Germinal center (tissue), 1 donor: Measurements from ENCODE around the gene SPPL2B.
"Not testable (repeated sequence)": the region's sequence is repeated elsewhere in the genome, so short reads cannot be mapped to it uniquely, and the experiment has no call there.

Experiments
- DNase-seq: peaks from one replicate; pipeline ENCODE4 v3.0.0; 2012; ENCODE audit warnings: mixed read lengths, low spot score

SPPL2B gene

DNA sequence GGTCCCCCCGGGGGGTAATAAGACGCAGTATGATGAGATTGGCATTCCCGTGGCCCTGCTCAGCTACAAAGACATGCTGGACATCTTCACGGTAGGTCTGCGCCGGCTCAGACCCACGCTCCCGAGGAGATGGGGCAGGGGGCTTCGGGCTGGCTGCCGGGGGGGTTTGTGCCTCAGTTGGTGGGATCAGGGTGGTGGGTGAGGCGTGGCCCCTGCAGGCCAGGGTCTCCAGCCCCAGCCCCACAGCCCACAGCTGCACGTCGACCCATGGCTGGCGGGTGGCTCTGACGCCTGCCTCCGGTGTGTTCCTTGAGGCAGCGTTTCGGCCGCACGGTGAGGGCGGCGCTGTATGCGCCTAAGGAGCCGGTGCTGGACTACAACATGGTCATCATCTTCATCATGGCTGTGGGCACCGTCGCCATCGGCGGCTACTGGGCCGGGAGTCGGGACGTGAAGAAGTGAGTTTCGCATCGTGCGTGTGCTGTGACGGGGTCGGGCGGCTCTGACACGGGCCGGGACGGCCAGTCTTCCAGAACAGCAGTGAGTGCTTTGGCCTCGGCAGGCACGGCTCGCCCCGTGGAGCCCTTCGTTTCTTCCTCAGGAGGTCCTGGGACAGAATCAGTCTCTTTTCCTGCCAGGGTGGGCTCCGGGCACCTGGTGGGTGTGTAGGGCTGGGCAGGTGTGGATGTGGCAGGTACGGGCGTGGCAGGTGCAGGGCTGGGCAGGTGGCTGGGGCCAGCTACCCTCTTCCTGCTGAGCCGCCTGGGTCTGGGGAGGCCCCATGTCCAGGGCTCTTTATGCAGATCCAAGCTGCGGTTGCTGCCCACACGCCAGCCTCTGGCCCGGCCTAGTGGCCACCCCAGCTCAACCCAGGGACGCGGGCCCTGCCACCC is 10.5 kb downstream of the SPPL2B start:
- DNase-seq: no peak

DNA sequence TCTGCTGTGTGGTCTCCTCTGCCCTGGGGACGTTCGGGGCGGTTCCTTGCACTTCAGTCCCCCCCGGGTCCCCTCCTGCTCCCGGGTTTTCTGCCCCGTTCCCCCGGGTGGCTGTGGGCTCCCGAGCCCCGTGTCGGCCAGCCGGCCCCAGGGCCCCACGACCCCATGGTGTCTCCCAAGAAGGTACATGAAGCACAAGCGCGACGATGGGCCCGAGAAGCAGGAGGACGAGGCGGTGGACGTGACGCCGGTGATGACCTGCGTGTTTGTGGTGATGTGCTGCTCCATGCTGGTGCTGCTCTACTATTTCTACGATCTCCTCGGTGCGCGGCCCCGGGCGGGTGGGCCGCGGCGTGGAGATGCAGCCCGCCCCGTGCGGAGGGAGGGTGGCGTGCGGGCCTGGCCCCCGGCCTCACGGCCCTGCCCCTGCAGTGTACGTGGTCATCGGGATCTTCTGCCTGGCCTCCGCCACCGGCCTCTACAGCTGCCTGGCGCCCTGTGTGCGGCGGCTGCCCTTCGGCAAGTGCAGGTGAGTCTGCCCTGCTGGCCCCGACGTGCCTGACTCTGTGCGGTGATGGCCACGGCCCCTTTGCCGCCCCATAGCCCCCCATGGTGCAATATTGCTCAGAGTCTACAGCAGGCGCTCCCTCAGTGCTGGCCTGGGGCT is 11.3 kb downstream of the SPPL2B start:
- no peak for DNase-seq

DNA sequence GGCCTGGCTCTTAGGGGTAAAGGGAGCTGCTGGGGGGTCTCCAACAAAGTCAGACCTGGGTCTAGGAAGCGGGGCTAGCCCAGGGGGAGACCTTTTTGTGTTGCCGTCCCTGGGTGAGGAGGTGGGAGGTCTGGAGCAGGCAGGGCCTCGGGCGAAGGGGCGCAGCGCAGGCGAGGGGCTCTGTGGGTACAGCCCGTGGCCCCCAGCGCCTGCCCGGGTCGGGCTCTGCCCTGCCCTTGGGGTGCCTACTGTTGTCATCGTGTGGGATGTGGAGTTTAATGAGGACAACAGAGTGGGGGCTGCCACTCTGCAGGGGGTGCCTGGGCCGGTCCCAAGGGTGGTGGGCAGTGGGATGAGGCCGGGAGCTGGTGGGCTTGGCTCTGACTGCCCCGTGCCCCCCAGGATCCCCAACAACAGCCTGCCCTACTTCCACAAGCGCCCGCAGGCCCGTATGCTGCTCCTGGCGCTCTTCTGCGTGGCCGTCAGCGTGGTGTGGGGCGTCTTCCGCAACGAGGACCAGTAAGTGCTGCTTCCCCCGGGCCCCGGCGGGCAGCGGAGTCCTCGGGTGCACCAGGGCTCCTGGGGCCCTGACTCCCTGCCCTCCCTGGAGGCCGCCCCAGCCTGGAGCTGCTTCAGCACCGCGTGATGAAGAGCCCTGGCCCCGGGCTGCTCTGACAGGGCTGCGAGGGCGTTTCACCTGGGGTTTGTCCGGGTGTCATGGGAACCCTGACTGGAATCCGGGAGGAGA is 12.2 kb downstream of the SPPL2B start:
- no peak for DNase-seq

DNA sequence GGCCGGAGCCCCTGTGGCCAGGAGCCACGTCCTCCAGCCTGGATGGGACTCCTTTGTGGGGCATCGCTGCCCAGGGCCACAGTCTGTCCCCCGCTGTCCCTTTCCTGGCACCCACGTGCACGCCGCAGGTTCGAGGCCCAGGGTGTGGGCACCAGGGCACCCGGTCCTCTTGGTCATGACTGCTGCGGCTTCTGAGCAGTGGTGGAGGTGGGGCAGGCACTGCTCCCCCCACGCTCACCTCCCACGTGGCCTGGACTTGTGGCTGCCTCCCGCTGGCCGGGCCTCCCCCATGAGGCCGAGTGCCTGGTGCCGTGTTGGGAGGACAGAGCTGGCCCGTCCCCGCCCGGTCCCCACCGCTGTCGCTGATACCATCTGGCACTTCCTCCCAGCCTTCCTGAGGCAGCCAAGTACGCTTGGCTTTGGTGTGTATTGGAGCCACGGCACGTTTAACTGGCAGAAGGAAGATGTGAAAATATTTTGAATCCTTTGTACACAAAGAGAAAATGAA is 12.8 kb downstream of the SPPL2B start:
- DNase-seq: no peak

DNA sequence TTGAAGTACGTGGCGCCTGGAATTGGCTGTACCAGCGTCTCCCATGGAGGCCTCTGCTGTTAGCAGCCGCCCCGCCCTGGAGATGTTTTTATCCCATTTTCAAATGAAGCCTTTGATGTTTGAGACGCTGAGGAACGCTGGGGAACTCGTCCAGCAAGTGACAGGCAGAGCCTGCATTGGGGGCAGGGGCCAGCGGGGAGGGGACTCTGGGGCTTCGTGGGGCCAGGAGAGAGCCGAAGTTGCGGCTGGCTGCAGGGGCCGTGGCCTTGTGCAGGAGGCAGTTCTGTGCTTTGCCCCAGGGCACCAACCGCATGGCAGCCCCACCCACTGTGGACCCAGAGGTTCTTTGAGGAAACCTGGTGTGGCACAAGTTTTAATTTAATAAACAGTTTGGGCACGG is 13.5 kb downstream of the SPPL2B start:
- no peak for DNase-seq

DNA sequence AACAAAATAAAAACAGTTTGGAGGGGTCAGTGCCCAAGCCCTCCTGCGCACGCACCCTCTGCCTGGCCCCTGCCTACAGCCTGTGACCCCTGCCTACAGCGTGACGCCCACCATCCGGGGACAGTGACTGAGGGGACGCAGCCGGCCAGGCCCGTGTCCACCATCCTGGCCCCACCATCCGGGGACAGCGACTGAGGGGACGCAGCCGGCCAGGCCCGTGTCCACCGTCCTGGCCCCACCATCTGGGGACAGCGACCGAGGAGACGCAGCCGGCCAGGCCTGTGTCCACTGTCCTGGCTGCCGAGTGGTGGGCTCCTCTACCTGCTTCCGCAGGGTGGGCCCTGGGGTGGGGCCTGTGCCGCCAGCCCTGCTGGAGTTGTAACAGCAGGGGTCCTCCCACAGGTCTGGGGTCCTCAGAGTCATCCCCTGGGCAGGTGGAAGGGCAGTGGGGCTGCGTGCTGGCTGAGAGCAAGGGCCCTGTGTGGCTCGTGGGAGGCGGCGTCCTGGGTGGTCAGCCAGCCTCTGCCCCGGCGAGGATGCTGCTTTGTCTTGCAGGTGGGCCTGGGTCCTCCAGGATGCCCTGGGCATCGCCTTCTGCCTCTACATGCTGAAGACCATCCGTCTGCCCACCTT is 14.3 kb downstream of the SPPL2B start:
- no peak for DNase-seq

DNA sequence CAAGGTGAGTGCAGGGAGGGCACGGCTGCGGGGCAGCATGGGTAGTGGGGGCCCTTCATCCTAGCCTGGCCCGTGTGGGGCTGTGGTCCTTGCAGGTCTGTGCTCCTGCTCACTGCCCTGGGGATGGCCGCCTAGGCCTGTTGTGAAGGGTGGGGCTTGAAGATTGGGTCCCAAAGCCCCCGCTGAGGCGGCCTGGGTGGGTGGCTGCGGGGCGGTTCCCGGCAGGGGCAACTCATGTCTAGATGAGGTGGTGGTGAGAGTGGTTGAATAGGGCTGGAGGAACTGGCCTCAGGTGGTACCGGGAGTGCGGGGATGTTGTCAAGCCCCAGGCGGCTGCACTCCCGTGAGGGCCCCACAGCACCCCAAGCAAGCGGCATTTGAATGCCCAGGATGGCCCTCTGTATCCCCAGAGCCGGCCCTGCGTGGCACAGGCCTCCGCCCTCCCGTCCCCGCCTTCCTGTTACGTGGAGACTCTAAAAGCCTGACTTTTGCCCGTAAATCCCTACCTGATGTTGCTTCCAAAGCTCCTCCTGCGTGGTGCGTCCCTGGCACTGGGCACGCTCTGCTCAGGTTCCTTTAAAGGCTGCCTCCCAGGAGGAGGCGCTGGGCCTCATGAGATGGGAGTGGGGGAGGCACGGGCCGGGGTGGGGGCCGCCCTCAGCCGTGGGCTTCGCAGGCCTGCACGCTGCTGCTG is 15.0 kb downstream of the SPPL2B start:
- no peak for DNase-seq

DNA sequence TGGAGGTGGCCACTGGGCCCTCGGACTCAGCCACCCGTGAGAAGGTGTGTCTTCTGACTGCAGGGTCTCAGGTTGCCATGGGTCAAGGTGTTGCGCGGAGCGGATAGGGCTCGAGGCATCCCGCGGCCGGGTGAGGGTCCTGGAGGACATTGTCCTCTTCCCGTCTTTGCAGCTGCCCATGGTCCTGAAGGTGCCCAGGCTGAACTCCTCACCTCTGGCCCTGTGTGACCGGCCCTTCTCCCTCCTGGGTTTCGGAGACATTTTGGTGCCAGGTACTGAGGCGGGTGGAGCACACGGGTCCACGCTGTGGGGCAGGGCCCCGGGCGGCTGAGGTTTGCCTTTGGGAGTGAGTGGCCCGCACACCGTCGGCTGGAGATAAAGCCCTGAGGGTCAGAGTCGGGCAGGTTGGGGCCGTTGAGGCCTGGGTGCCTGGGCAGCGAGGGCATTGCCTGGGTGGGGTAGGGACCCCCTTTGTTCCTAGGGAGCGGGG is 15.9 kb downstream of the SPPL2B start:
- no peak for DNase-seq

DNA sequence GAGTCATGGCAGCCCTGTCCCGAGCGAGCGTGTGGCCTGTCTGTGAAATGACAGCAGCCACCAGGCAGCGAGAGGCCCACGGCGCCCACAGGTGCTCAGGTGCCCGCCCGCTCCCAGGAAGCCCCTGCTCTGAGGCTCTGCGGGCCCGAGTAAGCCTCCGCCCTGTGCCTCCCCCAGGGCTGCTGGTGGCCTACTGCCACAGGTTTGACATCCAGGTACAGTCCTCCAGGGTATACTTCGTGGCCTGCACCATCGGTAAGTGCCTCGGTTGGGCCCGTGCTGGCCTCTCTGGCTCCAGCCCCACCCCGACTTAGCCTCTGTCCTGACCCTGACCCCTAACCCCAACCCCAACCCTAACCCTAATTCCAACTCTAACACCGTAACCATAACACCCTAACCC is 16.6 kb downstream of the SPPL2B start:
- no peak for DNase-seq

DNA sequence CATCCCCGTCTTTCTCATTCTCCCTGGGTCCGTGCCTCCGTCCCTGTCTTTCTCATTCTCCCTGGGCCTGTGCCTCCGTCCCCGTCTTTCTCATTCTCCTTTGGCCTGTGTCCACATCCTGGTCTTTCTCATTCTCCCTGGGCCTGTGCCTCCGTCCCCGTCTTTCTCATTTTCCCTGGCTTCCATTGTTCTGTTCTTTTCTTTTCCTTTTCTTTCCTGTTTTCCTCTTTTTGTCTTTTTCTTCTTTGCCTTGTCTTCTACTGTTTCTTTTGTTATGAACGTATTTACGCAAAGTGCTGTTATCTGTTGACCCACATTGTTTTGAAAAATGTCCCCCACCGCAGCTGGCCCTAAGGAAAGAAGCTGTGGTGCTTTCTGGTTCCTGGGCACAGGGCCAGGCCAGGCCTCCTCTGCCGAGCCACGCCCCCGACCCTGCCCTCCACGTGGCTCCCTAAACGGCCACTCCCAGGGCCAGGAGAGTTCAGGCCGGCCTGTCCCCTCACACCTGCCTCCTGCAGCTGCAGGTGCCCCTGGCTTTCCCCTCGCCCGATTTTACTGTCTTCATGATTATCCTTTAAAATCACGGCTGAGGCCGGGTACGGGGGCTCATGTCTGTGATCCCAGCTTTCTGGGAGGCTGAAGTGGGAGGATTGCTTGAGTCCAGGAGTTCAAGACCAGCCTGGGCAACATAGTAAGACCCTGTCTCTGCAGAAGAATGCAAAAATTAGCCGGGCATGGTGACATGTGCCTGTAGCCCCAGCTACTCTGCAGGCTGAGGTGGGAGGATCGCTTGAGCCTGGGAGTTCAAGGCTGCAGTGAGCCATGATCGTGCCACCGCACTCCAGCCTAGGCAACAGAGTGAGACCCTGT is 17.5 kb downstream of the SPPL2B start:
- no peak for DNase-seq

DNA sequence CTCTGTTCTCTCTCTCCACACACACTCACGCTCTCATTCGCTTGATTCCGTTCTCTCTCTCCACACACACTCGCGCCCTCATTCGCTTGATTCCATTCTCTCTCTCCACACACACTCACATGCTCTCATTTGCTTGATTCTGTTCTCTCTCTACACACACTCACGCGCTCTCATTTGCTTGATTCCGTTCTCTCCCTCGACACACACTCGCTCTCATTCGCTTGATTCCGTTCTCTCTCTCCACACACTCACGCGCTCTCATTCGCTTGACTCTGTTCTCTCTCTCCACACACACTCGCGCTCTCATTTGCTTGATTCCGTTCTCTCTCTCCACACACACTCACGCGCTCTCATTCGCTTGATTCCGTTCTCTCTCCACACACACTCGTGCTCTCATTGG is 21.3 kb downstream of the SPPL2B start:
- not testable (repeated sequence) for DNase-seq

DNA sequence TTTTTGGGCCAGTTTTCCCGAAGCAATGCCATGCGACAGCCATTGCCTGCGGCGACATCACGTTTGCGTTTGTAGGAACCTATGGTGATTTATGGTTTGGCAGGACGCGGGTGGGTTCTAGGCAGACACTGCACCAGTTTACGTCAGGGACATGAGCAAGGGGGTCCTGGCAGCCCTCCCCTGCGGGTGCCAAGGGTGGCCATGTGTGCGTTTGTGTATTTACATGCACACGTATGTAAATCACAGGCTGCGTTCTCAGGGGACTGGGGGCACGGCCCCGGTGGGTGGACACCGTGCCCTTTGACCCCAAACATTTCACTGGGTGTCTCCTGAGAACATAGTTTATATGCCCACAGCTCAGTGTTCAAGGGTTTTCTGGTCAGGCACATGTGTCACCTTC is 22.2 kb downstream of the SPPL2B start:
- DNase-seq: no peak

DNA sequence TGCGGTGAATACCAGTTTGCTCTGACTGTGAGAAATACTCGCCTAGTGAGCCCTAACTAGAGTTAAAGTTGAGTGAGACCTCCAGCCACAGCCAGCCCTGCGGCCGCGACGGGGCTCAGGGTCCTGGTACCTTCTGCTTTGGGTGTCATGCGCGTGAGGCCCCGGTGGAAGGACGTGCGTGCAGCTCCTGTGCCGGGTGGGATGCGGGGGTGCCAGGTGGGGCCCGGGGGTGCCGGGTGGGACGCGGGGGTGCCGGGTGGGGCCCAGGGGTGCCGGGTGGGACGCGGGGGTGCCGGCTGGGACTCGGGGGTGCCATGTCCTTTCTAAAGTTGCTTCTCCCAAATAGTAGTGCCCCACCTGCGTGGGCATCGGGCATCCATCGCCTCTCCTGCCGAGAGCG is 23.1 kb downstream of the SPPL2B start:
- DNase-seq: no peak

DNA sequence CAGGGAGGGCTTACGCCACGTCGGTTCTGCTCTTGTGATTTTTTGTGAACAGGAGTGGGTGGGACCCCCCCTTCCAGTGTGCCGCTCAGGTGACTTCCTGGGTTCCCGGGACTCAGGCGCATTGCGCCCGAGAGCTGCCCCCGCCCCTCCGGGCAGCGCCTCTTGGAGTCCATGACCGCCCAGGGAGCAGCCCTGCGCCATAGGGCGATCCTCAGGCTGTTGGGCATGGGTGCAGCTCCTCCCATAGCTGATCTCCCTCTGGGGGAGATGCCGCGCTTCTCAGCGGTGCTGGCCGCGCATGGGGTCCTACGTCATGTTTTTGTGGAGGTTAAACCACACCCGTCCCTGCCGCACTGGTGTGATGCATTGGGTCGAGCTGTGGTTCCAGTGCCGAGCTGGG is 23.6 kb downstream of the SPPL2B start:
- no peak for DNase-seq

DNA sequence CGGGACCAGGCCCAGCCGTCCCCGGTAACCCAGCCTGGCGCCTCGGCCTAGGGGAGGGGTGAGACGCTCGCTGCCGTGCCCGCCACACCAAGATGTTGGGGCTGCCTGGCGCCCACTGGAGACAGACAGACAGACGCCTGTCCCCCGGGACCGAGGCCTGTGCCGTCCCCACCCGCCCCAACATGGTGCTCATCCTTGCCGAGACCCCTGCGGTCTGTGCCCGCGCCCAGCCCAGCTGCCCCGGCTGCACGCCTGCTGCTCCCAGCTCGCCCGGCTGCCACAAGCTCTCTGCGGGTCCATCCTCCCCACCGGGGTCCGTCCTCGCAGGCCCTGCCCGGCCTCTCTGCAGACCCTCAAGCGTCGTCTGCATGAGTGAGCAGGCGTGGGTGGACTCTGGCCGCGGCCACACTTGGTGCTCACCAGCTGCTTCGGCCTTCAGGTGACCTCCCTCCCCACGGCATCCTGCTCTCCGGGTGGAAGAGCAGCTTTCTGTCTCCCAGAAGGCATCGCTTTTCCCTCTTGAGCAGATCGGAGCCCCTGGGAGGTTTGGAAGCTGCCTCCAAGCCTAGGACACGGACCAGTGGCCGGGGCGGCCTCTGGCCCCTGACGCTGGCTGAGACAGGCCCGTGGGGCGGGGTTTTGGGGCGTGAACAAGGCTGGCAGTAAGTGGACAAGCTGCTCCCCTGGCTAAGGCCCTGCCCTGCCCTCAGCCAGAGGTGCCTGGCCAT is 24.8 kb downstream of the SPPL2B start:
- no peak for DNase-seq

DNA sequence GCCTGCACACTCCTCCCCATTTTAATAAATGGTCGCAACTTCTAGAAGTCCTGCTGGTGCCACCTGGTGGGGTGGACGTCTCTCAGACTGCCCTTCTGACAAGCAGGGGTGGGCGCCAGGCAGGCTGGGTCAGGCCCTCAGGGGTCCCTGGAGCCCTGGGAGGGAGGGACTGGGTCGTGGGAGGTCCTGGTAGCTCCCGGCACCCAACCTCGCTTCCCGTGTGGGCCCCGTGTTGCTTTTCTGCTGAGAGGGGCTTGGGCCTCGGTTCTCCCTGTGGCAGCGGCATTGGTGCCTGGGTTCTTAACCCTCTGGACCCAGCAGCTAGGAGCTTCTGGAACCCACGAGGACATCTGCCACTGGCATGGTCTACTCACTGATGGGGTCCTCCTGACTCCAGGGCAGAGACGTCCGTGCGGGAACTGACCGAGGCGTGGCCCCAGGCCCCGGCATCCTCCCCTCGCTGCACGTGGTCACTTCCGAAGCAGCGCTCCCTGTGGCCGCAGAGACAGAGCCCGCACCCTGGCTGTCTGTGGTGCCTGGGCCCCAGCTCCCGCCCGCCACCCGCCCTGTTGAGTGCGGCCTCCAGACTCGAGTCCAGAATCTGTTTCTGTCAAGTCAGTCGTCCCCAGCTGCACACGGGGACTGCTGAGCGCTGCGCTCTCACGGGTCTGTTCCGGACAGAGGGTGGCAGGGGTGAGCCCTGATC is 25.6 kb downstream of the SPPL2B start:
- no peak for DNase-seq

DNA sequence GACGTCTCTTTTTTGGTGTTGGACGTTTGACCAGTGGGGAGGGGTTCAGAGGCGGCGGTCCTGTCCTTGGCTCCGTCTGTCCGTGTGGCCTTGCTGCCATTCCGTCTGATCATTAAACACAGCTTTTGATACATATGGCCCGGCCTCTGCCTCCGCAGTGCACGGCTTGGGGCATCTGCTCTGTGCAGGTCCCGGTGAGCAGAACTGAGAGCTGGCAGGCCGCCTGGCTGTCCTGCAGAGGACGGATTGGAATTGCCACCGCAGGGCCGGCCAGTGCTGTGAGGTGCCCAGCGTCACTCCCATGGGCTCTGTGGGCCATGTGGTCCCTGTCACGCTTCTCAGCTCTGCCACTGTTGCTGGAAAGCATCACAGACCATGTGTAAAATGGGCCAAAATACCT is 26.2 kb downstream of the SPPL2B start:
- DNase-seq: no peak

DNA sequence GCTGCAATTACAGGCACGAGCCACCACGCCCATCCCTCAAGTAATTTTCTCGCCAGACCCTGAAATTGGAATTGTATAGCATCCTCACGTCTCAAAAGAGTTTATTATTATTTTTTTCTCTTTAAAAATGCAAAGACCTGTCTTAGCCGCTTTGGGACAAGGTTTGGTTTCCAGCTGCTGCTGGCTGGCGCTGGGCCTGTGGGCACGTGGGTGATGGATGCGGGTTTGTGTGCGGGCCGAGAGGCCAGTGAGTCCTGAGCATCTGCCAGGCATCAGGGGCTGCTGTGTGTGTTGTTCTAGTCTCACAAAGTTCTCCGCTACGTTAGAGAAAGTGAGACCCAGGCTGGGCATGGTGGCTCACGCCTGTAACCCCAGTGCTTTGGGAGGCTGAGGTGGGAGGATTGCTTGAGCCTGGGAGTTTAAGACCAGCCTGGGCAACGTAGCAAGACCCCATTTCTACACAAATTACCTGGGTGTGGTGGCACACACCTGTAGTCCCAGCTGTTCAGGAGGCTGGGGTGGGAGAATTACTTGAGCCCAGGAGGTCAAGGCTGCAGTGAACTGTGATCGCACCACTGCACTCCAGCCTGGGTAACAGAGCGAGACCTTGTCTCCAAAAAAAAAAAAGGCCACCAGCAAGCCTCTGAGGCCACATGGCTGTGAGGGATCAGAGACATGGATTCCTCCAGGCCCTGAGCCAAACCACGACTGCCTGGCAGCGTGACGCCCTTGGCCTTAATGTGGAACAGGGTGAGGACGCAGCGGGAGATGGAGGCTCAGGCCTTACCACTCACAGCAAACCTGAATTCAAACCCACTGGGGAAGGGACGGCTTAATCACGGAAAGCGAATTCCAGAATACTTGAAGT is 26.9 kb downstream of the SPPL2B start:
- no peak for DNase-seq
